HG03439 (cell line): Measurements from ENCODE around the gene ZDHHC6.
"Not testable (repeated sequence)": the region's sequence is repeated elsewhere in the genome, so short reads cannot be mapped to it uniquely, and the experiment has no call there.

Source experiments
- ATAC-seq: cut with Tn5 transposase; IDR thresholded peaks from one replicate; pipeline ENCODE4 v1.9.1; 2021; ENCODE audit warnings: mild to moderate bottlenecking, moderate library complexity; ENCODE audit not compliant: unreplicated experiment

ZDHHC6 gene

GRCh38 chr10:112393827-112394226, 52.9 kb downstream of the ZDHHC6 start:
- ATAC-seq = no peak

- ATAC-seq = no peak
These were observed 53.4 kb downstream of the ZDHHC6 start for GRCh38 chr10:112393341-112393740.

GRCh38 chr10:112390125-112390703, 56.5 kb downstream of the ZDHHC6 start:
- no peak for ATAC-seq

GRCh38 chr10:112389271-112389822, 57.4 kb downstream of the ZDHHC6 start:
- ATAC-seq = peak; percentile 79

- ATAC-seq = no peak
These were observed 58.2 kb downstream of the ZDHHC6 start for GRCh38 chr10:112388548-112388947.

GRCh38 chr10:112388056-112388455, 58.7 kb downstream of the ZDHHC6 start:
- not testable (repeated sequence) for ATAC-seq

GRCh38 chr10:112385201-112385600, 61.5 kb downstream of the ZDHHC6 start:
- ATAC-seq = no peak

GRCh38 chr10:112384141-112384540, 62.6 kb downstream of the ZDHHC6 start:
- ATAC-seq = no peak

- ATAC-seq = no peak
These were observed 63.4 kb downstream of the ZDHHC6 start for GRCh38 chr10:112383325-112383724.

- ATAC-seq = no peak
These were observed 64.0 kb downstream of the ZDHHC6 start for GRCh38 chr10:112382515-112383235.
